Activated T-cell treated with anti-CD3 and anti-CD28 coated beads, Interleukin-2, amount 50 U/mL, for 4 hours (primary cell): ENCODE measurements around the gene NISCH. TPM values are rescaled to one million over a fixed set of nuclear protein-coding genes. Genes with fewer than 3 reads are reported as not detected.
"Not testable (repeated sequence)": the region's sequence is repeated elsewhere in the genome, so short reads cannot be mapped to it uniquely, and the experiment has no call there.

Source experiments
- ATAC-seq, 2 donors: fragments of 200-7000 bp; cut with Tn5 transposase; one replicate each; pipeline ENCODE4 v1.10.0; 2021
- DNase-seq: peaks from one replicate; pipeline ENCODE4 v3.0.0-alpha.2; 2020
- H3K27me3 Mint-ChIP-seq: one replicate; pipeline ENCODE4 v1.8.0; 2021; ENCODE audit warnings: low read depth, mixed read lengths
- H3K36me3 Mint-ChIP-seq: one replicate; pipeline ENCODE4 v1.8.0; 2022; ENCODE audit warnings: mixed read lengths; ENCODE audit not compliant: insufficient read depth
- H3K4me1 Mint-ChIP-seq: one replicate; pipeline ENCODE4 v1.8.0; 2021; ENCODE audit warnings: low read depth, mixed read lengths
- H3K4me3 Mint-ChIP-seq: one replicate; pipeline ENCODE4 v1.8.0; 2021; ENCODE audit warnings: mild to moderate bottlenecking, moderate library complexity, mixed read lengths
- H3K9me3 Mint-ChIP-seq: one replicate; pipeline ENCODE4 v1.8.0; 2021; ENCODE audit warnings: mixed read lengths
- total RNA-seq, 3 donors: library from RNA; stranded (reverse); gene quantifications; one replicate each; pipeline ENCODE4 v1.2.1, GENCODE V29; 2021

Gene NISCH
- total RNA-seq, 3 donors from 2014 or later, result 60.2 to 69.1 (median 67.9) TPM

GRCh38 chr3:52521488-52521824 is 66.1 kb downstream of the NISCH start:
- no peak for ATAC-seq
- no peak overlapping the region for H3K4me3 Mint-ChIP-seq
- H3K9me3 Mint-ChIP-seq, result no peaks in the 10 kb centered on the region

DNA sequence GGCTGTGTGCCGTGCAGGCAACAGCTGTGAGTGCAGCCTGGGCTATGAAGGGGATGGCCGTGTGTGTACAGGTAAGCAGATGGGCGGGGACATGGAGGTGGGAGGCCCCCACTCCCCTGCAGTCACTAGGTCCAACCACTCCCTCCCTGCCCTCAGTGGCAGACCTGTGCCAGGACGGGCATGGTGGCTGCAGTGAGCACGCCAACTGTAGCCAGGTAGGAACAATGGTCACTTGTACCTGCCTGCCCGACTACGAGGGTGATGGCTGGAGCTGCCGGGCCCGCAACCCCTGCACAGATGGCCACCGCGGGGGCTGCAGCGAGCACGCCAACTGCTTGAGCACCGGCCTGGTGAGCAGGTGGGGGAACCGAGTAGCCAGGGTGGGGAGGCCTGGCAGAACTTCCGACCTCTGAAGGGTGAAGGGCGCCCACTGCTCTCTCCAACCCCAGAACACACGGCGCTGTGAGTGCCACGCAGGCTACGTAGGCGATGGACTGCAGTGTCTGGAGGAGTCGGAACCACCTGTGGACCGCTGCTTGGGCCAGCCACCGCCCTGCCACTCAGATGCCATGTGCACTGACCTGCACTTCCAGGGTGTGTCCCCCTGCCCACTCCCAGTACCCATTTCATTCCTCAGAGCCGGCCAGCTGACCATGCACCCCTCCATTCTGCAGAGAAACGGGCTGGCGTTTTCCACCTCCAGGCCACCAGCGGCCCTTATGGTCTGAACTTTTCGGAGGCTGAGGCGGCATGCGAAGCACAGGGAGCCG is 66.7 kb downstream of the NISCH start:
- Mint-ChIP-seq H3K27me3 (no peaks in the 10 kb centered on the region), H3K36me3 (no peaks in the 10 kb centered on the region), H3K4me3 (no peak overlapping the region), H3K9me3 (no peaks in the 10 kb centered on the region), H3K4me1 (no peaks in the 10 kb centered on the region)
- DNase-seq (no peak), ATAC-seq (no peak)

More at GRCh38 chr3:52521488-52521824, 66.1 kb downstream of the NISCH start:
- Mint-ChIP-seq H3K4me1 (no peaks in the 10 kb centered on the region), H3K27me3 (no peaks in the 10 kb centered on the region), H3K36me3 (no peaks in the 10 kb centered on the region)
- no peak for DNase-seq

DNA sequence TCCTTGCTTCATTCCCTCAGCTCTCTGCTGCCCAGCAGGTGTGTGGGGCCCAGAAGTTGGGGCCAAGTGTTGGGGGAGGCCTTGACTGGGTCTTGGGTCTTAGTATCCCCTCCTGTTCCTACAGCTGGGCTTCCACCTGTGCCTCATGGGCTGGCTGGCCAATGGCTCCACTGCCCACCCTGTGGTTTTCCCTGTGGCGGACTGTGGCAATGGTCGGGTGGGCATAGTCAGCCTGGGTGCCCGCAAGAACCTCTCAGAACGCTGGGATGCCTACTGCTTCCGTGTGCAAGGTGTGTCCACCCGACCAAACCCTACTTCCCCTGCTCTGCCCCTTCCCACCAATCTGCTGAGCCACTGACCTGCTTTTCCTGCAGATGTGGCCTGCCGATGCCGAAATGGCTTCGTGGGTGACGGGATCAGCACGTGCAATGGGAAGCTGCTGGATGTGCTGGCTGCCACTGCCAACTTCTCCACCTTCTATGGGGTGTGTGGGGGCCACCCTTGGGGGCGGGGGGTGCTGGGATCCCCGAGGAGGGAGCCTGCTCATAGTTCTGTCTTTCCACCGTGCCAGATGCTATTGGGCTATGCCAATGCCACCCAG is 67.3 kb downstream of the NISCH start:
- no peaks in the 10 kb centered on the region for H3K4me1 Mint-ChIP-seq
- ATAC-seq (no peak), DNase-seq (no peak)
- no peak overlapping the region for H3K4me3 Mint-ChIP-seq
- no peaks in the 10 kb centered on the region for H3K9me3 Mint-ChIP-seq
- no peaks in the 10 kb centered on the region for H3K36me3 Mint-ChIP-seq
- H3K27me3 Mint-ChIP-seq, result no peaks in the 10 kb centered on the region

GRCh38 chr3:52523386-52524257 is 68.2 kb downstream of the NISCH start:
- Mint-ChIP-seq H3K36me3 (no peaks in the 10 kb centered on the region), H3K27me3 (no peaks in the 10 kb centered on the region), H3K9me3 (no peaks in the 10 kb centered on the region), H3K4me3 (no peak overlapping the region), H3K4me1 (no peaks in the 10 kb centered on the region)
- ATAC-seq (no peak), DNase-seq (no peak)

DNA sequence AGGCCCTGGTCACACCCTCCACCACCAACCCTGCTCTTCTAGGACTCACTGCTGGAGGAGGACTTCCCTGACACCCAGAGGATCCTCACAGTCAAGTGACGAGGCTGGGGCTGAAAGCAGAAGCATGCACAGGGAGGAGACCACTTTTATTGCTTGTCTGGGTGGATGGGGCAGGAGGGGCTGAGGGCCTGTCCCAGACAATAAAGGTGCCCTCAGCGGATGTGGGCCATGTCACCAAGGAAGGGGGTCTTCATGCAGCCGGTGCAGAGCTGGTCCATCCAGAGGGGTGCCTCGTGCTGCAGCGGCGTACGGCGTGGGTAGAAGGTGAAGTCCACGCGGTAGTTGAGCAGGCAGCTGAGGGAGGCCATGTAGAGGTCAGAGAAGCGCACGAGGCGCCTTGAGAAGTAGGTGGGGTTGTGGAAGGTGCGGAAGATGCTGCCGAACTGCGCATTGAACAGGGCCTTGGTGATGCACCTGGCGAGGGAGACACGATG is 68.9 kb downstream of the NISCH start:
- no peak overlapping the region for H3K4me3 Mint-ChIP-seq
- DNase-seq (no peak), ATAC-seq (no peak)
- H3K27me3 Mint-ChIP-seq, result no peaks in the 10 kb centered on the region
- no peaks in the 10 kb centered on the region for H3K4me1 Mint-ChIP-seq
- H3K9me3 Mint-ChIP-seq, result no peaks in the 10 kb centered on the region
- H3K36me3 Mint-ChIP-seq, result no peaks in the 10 kb centered on the region

GRCh38 chr3:52524752-52525679 is 69.6 kb downstream of the NISCH start:
- no peak for DNase-seq
- Mint-ChIP-seq H3K27me3 (no peaks in the 10 kb centered on the region), H3K36me3 (no peaks in the 10 kb centered on the region), H3K4me1 (no peaks in the 10 kb centered on the region), H3K4me3 (no peak overlapping the region), H3K9me3 (no peaks in the 10 kb centered on the region)
- ATAC-seq, result no peak

GRCh38 chr3:52525680-52526561 is 70.5 kb downstream of the NISCH start:
- Mint-ChIP-seq H3K4me3 (no peak overlapping the region), H3K36me3 (no peaks in the 10 kb centered on the region), H3K4me1 (no peaks in the 10 kb centered on the region), H3K27me3 (no peaks in the 10 kb centered on the region), H3K9me3 (no peaks in the 10 kb centered on the region)
- ATAC-seq (no peak), DNase-seq (no peak)

GRCh38 chr3:52526671-52527038 is 71.3 kb downstream of the NISCH start:
- H3K9me3 Mint-ChIP-seq, H3K36me3 Mint-ChIP-seq, DNase-seq, ATAC-seq, H3K4me1 Mint-ChIP-seq, H3K27me3 Mint-ChIP-seq, H3K4me3 Mint-ChIP-seq: not testable (repeated sequence)

DNA sequence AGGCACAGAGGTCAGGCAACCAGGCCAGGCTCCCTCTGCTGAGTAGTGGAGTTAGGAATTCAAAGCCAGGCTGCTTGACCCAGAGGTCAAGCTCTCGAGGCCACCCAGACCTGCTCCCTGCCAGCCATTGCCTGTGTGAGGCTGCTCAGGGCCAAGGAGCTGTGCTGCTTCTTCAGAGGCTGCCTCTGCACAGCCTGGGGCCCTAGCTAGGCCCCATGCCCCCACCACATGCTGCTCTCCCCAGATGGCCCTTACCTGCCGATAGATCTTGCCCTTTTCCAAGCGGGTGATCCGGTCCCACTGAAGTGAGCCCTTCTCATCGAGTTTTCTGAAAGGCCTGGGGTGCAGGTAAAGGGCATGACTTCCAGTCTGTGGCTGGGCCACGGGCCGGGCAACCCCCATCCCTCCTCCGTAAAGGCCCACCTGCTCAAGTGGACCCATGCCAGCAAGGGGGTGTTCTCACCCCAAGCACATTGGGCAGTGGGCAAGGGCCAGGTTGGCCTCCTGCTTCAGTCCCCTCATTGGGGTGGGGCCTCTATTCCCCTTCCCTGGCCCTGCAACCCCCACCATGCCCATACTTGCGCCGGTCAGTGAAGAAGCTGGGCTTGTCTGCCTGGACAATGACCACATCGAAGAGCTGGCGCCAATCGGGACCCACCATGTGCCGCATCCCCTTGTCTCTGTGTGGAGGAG is 71.8 kb downstream of the NISCH start:
- ATAC-seq (no peak), DNase-seq (no peak)
- Mint-ChIP-seq H3K4me1 (no peaks in the 10 kb centered on the region), H3K36me3 (no peaks in the 10 kb centered on the region), H3K27me3 (no peaks in the 10 kb centered on the region), H3K4me3 (no peak overlapping the region), H3K9me3 (no peaks in the 10 kb centered on the region)

GRCh38 chr3:52527732-52528585 is 72.6 kb downstream of the NISCH start:
- DNase-seq, result peak; percentile 0
- ATAC-seq, result no peak
- Mint-ChIP-seq H3K36me3 (no peaks in the 10 kb centered on the region), H3K4me1 (peaks cover 4% of the 10 kb centered on the region), H3K27me3 (no peaks in the 10 kb centered on the region), H3K9me3 (no peaks in the 10 kb centered on the region), H3K4me3 (no peak overlapping the region)

DNA sequence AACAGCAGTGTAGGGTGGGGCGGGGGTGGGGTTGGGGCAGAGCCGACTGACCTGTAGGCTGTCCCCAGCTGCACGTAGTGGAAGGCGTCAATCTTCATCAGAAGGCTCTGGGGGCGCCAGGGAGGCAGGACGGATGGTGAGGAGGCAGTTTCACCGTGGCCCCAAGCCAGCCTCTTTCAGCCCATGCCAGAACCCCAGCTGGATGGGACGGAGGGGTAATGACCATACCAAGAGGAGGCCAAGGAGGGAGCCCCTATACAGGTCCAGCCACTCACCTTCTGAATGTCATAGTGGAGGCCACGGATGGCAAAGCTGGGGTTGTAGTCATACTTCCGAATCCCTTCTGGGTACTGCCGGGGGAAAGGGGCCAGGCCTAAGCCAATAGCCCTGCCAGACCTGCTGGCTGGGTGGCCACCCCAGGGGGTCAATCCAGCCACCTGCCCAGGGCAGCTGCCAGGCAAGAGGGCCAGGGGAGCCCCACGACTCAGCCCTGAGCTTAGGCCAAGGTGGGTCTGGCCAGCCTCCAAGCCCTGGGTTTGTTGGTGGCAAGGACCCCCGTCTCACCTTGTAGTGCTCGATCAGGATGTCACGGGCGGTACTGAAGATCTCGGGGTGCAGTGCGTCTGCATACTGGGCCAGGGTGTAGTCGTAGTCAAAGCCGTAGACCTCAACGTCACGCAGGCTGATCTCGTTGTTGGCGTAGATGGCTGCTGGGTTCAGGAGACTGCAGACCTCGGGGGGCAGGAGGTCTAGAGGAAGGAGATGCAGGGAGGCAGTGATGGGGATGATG is 73.4 kb downstream of the NISCH start:
- Mint-ChIP-seq H3K27me3 (no peaks in the 10 kb centered on the region), H3K9me3 (no peaks in the 10 kb centered on the region), H3K4me1 (peaks cover 4% of the 10 kb centered on the region), H3K36me3 (no peaks in the 10 kb centered on the region), H3K4me3 (no peak overlapping the region)
- DNase-seq (no peak), ATAC-seq (no peak)
